SU-DHL-6 (cell line): ENCODE results near the gene AEN.

ENCODE experiments used
- EZH2phosphoT487 ChIP-seq: fragments of 200-600 bp; sonication (generic), shearing (Covaris generic); conservative IDR thresholded peaks from 2 replicates; pipeline ENCODE4 v1.6.1; 2018; ENCODE audit warnings: mild to moderate bottlenecking, antibody characterized with exemption, low read length, moderate library complexity, mixed read lengths
- TF ChIP-seq, protein P1 (sequence below): fragments of 200-600 bp; sonication (generic); IDR thresholded peaks from one replicate; pipeline ENCODE4 v1.5.1; 2017; ENCODE audit warnings: antibody characterized with exemption, mild to moderate bottlenecking, low read length, moderate library complexity; ENCODE audit not compliant: insufficient read depth, poor library complexity, severe bottlenecking

- TF ChIP-seq, protein P1, sequence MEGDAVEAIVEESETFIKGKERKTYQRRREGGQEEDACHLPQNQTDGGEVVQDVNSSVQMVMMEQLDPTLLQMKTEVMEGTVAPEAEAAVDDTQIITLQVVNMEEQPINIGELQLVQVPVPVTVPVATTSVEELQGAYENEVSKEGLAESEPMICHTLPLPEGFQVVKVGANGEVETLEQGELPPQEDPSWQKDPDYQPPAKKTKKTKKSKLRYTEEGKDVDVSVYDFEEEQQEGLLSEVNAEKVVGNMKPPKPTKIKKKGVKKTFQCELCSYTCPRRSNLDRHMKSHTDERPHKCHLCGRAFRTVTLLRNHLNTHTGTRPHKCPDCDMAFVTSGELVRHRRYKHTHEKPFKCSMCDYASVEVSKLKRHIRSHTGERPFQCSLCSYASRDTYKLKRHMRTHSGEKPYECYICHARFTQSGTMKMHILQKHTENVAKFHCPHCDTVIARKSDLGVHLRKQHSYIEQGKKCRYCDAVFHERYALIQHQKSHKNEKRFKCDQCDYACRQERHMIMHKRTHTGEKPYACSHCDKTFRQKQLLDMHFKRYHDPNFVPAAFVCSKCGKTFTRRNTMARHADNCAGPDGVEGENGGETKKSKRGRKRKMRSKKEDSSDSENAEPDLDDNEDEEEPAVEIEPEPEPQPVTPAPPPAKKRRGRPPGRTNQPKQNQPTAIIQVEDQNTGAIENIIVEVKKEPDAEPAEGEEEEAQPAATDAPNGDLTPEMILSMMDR, result no peak
- TF ChIP-seq EZH2phosphoT487, result no peak
Observed at GRCh38 chr15:88678755-88679154, 57.6 kb downstream of the AEN start.
